Choroid plexus epithelial cell (primary cell): ENCODE measurements around the gene IPPK.
"Not testable (repeated sequence)": the region's sequence is repeated elsewhere in the genome, so short reads cannot be mapped to it uniquely, and the experiment has no call there.

Experiments used
- DNase-seq: peaks from one replicate; pipeline ENCODE4 v3.0.0-alpha.2; 2010; ENCODE audit warnings: low read depth
- H3K4me3 ChIP-seq: 2 replicates; pipeline ENCODE4 v1.5.1; 2011; ENCODE audit warnings: low read depth, mild to moderate bottlenecking, control low read depth, low read length, moderate library complexity
- CTCF ChIP-seq: conservative IDR thresholded peaks from 2 replicates; pipeline ENCODE4 v1.5.1; 2011; ENCODE audit warnings: low read depth, mild to moderate bottlenecking, control low read depth, inconsistent platforms, low read length, moderate library complexity

Gene IPPK

GRCh38 chr9:92627651-92628050, 42.3 kb downstream of the IPPK start:
- no peak for TF ChIP-seq CTCF
- H3K4me3 ChIP-seq = no peak overlapping the region
- DNase-seq = peak; percentile 18

- no peak for DNase-seq
- TF ChIP-seq CTCF = no peak
- H3K4me3 ChIP-seq = no peak overlapping the region
Measured at GRCh38 chr9:92626484-92626883, 43.4 kb downstream of the IPPK start.

GRCh38 chr9:92623936-92624335, 46.0 kb downstream of the IPPK start:
- not testable (repeated sequence) for H3K4me3 ChIP-seq, DNase-seq

GRCh38 chr9:92620845-92621244, 49.1 kb downstream of the IPPK start:
- H3K4me3 ChIP-seq = no peak overlapping the region
- no peak for TF ChIP-seq CTCF
- no peak for DNase-seq

GRCh38 chr9:92619601-92620300, 50.2 kb downstream of the IPPK start:
- no peak overlapping the region for H3K4me3 ChIP-seq
- DNase-seq = no peak
- no peak for TF ChIP-seq CTCF

GRCh38 chr9:92618633-92619225, 51.2 kb downstream of the IPPK start:
- no peak overlapping the region for H3K4me3 ChIP-seq
- TF ChIP-seq CTCF = no peak
- DNase-seq = peak; percentile 17

- H3K4me3 ChIP-seq = no peak overlapping the region
- no peak for TF ChIP-seq CTCF
- no peak for DNase-seq
Measured at GRCh38 chr9:92617951-92618510, 51.9 kb downstream of the IPPK start.
